Body of pancreas (tissue), 4 donors: ENCODE data around the gene TMEM181.

Source experiments
- CTCF ChIP-seq, 7 experiments: fragments of 450-650 bp in 4 of 7; fragments of 200-600 bp in 3 of 7; sonication (generic) in 3 of 7; IDR thresholded peaks; one replicate each; pipeline ENCODE4 v1.5.1; 2016 to 2019; ENCODE audit warnings: antibody characterized with exemption in 7 of 7
- POLR2A ChIP-seq, 3 donors: fragments of 450-650 bp; IDR thresholded peaks; one replicate each; pipeline ENCODE4 v1.6.1; 2016; ENCODE audit warnings: antibody characterized with exemption in 3 of 3, mild to moderate bottlenecking in 2 of 3

DNA sequence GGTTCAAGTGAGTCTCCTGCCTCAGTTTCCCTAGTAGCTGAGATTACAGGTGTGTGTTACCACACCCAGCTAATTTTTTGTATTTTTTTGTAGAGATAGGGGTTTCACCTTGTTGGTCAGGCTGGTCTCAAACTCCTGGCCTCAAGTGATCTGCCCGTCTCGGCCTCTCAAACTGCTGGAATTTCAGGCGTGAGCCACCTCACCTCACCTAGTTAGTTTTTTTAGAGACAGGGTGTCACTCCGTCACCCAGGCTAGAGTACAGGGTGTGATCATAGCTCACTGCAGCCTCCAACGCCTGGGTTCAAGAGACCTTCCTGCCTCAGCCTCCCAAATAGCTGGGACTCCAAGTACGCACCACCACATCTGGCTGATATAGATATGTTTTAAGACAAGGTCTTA lies 112.8 kb downstream of the TMEM181 start:
- TF ChIP-seq CTCF (IDR thresholded peaks at IDR 0.05), result no peak
- no peak for TF ChIP-seq POLR2A (IDR thresholded peaks at IDR 0.05)
